Suprapubic skin (tissue), 4 donors: ENCODE results near the gene COL6A3. TPM values are rescaled to one million over a fixed set of nuclear protein-coding genes. Genes with fewer than 3 reads are reported as not detected.
A peak's percentile ranks its signal among the peaks of the same experiment; 100 is the strongest.

Experiments
- DNase-seq, 2 donors: peaks; one replicate each; pipeline ENCODE4 v3.0.0-alpha.2; 2019; ENCODE audit warnings: low spot score in 2 of 2
- H3K27ac ChIP-seq: fragments of 200-600 bp; sonication (generic); one replicate; pipeline ENCODE4 v1.5.1; 2019
- H3K27me3 ChIP-seq: fragments of 200-600 bp; sonication (generic); one replicate; pipeline ENCODE4 v1.5.1; 2019
- H3K36me3 ChIP-seq: fragments of 200-600 bp; sonication (generic); one replicate; pipeline ENCODE4 v1.5.1; 2019
- H3K4me1 ChIP-seq: fragments of 200-600 bp; sonication (generic); one replicate; pipeline ENCODE4 v1.5.1; 2019
- H3K4me3 ChIP-seq: fragments of 200-600 bp; sonication (generic); one replicate; pipeline ENCODE4 v1.5.1; 2019; ENCODE audit warnings: mild to moderate bottlenecking
- H3K9me3 ChIP-seq: fragments of 200-600 bp; sonication (generic); one replicate; pipeline ENCODE4 v1.5.1; 2019
- EP300 ChIP-seq: sonication (generic); formaldehyde crosslinking; IDR thresholded peaks from one replicate; pipeline ENCODE4 v1.6.1; 2017; ENCODE audit warnings: antibody characterized with exemption
- POLR2A ChIP-seq, 2 donors: fragments of 450-650 bp; IDR thresholded peaks; one replicate each; pipeline ENCODE4 v1.6.1; 2017; ENCODE audit warnings: antibody characterized with exemption in 2 of 2, mild to moderate bottlenecking in 2 of 2, moderate library complexity in 2 of 2
- POLR2AphosphoS5 ChIP-seq, 3 donors: sonication (generic); formaldehyde crosslinking; IDR thresholded peaks; one replicate each; pipeline ENCODE4 v1.6.1; 2017; ENCODE audit warnings: antibody characterized with exemption in 3 of 3
- WGBS: methylation state at CpG from one replicate; pipeline ENCODE4 v1.1.5; 2018; 5-methylcytosine and 5-hydroxymethylcytosine counted together
- total RNA-seq, 4 donors: library from RNA; depleted of rRNA; stranded (reverse); fragments of >200 nt; gene quantifications; one replicate each; pipeline ENCODE4 v1.1.0, GENCODE V29; 2016
- TF ChIP-seq, protein P1 (sequence below), 2 donors: fragments of 200-600 bp in 1 of 2; fragments of 450-650 bp in 1 of 2; sonication (generic) in 1 of 2; IDR thresholded peaks; one replicate each; pipeline ENCODE4 v1.5.1; 2016 to 2019; ENCODE audit warnings: antibody characterized with exemption in 2 of 2, mild to moderate bottlenecking in 1 of 2, moderate library complexity in 1 of 2

The COL6A3 gene
- total RNA-seq, 4 donors from 2014 or later, result 50.1 to 79.2 (median 66.3) TPM

DNA sequence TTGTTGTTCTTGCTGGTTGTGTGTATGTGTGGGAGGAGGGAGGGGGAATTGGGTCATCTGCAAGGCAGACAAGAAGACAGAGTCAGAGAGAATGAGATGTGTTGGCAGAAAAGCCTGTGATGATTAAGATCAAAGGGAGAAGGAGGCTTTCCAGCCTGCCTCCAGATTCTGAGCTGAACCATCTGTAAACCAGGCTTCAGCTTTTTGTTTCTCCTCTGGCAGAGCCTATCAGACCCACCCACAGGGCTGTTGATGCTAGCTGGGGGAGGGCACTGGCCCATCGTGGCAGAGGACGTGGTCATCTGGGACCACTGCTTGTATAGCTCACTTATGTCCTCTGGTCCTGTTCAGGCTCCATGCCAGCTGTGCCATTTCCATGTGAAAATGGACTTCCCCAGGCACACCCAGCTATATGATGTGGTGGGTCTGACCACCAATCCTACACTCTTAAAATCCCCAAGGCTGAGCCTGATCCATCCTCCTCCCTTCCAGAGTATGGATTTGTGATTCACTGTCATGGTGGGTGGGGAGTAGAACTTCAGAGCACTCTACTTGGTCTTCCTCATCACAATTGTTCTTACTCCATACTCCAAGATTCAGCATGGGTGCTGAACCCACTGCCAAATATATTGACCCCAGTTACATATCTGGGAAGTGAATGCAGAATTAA, 27.8 kb upstream of the COL6A3 start:
- Histone ChIP-seq H3K4me1 (peaks cover 16% of the 10 kb centered on the region), H3K9me3 (no peaks in the 10 kb centered on the region), H3K27me3 (no peaks in the 10 kb centered on the region), H3K4me3 (no peak overlapping the region), H3K27ac (peak overlapping the region; percentile 73), H3K36me3 (no peaks in the 10 kb centered on the region)
- 21% methylated on average over 2 of the region's 2 CpGs for WGBS
- peak in 1 of 2 donors; percentile 66 for DNase-seq
- peak in 1 of 3 donors; percentile 28 for TF ChIP-seq POLR2AphosphoS5 (IDR thresholded peaks at IDR 0.05)
- TF ChIP-seq, protein P1, sequence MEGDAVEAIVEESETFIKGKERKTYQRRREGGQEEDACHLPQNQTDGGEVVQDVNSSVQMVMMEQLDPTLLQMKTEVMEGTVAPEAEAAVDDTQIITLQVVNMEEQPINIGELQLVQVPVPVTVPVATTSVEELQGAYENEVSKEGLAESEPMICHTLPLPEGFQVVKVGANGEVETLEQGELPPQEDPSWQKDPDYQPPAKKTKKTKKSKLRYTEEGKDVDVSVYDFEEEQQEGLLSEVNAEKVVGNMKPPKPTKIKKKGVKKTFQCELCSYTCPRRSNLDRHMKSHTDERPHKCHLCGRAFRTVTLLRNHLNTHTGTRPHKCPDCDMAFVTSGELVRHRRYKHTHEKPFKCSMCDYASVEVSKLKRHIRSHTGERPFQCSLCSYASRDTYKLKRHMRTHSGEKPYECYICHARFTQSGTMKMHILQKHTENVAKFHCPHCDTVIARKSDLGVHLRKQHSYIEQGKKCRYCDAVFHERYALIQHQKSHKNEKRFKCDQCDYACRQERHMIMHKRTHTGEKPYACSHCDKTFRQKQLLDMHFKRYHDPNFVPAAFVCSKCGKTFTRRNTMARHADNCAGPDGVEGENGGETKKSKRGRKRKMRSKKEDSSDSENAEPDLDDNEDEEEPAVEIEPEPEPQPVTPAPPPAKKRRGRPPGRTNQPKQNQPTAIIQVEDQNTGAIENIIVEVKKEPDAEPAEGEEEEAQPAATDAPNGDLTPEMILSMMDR (IDR thresholded peaks at IDR 0.05), result no peak

DNA sequence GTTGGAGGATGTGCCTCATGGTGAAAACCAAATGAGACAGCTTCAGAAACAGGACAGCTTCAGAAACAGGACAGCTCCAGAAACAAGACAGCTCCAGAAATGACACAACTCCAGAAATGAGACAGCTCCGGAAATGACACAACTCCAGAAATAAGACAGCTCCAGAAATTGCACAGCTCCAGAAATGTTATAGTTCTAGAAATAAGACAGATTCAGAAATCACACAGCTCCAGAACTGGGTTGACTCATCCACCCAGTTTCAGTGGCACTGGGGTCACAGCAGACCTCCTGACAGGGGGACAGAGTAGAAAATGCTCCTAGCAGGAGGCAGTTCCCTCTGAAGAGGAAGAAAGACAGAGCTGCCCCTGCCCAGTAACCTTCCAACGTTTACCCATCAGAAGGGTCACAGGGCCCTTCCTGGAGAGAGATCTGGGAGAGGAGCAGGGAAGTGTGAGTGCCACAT, 26.9 kb upstream of the COL6A3 start:
- H3K9me3 ChIP-seq, result no peaks in the 10 kb centered on the region
- H3K36me3 ChIP-seq, result no peaks in the 10 kb centered on the region
- DNase-seq, result peak; percentile 40 to 46
- no peak overlapping the region for H3K4me3 ChIP-seq
- H3K27ac ChIP-seq, result peak overlapping the region; percentile 73
- TF ChIP-seq POLR2AphosphoS5 (IDR thresholded peaks at IDR 0.05) (no peak), EP300 (no peak), POLR2A (IDR thresholded peaks at IDR 0.05) (no peak)
- TF ChIP-seq, protein P1 (IDR thresholded peaks at IDR 0.05), result no peak
- H3K27me3 ChIP-seq, result no peaks in the 10 kb centered on the region
- 27% methylated on average over 2 of the region's 2 CpGs for WGBS
- peaks cover 16% of the 10 kb centered on the region for H3K4me1 ChIP-seq

DNA sequence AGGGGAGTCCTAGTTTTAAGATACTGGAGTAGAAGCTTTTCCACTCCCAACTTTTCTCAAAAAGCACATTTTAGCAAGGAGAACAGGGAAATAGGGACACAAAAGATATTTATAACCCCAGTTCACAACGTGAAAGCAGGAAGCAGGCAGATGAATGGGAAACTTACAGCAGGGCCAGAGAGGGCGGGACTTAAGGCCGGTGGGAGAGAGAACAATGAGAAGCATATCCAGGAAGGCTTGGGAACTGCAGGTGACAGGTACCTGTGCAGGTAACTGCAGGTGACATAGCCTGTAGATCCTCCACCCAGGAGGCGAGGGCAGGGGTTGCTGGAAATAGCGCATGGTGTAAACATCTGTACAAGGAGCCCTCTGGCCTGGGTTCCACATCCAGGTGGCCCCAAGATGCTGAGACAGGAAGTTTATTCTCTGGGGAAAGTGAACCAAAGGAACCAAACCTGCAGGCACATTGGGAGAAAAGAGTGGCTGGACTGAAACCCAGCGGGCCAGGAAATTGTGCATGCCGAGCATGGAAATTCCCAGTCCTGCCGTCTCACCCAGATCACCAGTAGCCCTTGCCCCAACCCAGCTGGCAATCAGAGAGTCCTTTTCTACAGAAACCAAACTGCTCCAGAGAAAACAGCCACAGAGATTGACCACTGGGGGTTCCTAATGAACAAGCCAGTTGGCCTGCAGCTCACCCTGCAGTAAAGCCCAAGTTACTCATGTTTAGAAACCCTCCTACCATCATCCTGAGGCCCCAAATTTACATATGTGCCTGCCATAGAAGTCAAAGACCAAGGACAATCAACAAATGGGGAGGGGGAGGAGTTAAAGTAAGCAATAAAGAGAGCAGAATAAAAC, 24.3 kb upstream of the COL6A3 start:
- TF ChIP-seq POLR2AphosphoS5 (IDR thresholded peaks at IDR 0.05) (no peak), EP300 (no peak), POLR2A (IDR thresholded peaks at IDR 0.05) (no peak)
- TF ChIP-seq, protein P1 (IDR thresholded peaks at IDR 0.05), result no peak
- Histone ChIP-seq H3K36me3 (no peaks in the 10 kb centered on the region), H3K4me3 (no peak overlapping the region), H3K4me1 (peaks cover 26% of the 10 kb centered on the region), H3K27me3 (peaks cover 9% of the 10 kb centered on the region), H3K27ac (no peak overlapping the region), H3K9me3 (no peaks in the 10 kb centered on the region)
- DNase-seq, result peak; percentile 41 to 46
- WGBS, result 62% methylated on average over 7 of the region's 8 CpGs

DNA sequence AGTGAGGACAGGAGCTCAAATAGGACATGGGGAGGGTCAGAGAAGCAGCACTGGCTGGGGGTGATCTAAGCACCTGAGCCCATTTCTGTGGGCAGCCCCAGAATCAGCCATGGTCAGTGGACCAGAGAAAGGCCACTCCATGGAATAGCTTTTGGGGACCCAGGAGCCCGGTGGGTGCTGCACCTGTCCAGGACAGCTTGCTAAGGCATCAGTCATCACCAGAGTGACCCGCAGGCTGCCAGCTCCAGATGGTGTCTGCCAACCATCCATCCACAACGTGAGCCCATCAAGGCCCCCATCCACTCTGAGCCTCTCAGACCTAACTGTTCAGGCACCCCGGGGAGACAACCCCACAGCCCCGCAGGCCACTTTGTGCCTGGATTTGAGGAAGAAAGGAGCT, 23.6 kb upstream of the COL6A3 start:
- Histone ChIP-seq H3K4me3 (no peak overlapping the region), H3K27me3 (peaks cover 15% of the 10 kb centered on the region), H3K36me3 (no peaks in the 10 kb centered on the region), H3K27ac (no peak overlapping the region), H3K9me3 (no peaks in the 10 kb centered on the region), H3K4me1 (peaks cover 30% of the 10 kb centered on the region)
- TF ChIP-seq, protein P1 (IDR thresholded peaks at IDR 0.05), result no peak
- TF ChIP-seq POLR2AphosphoS5 (IDR thresholded peaks at IDR 0.05) (no peak), POLR2A (IDR thresholded peaks at IDR 0.05) (no peak)
- 83% methylated on average over 3 of the region's 5 CpGs for WGBS
- peak in 1 of 2 donors; percentile 61 for DNase-seq
